HAP-1 (cell line): ENCODE data around the gene LINC00305.
A peak's percentile ranks its signal among the peaks of the same experiment; 100 is the strongest.

Experiments used
- DNase-seq, 2 experiments: peaks; one replicate each; pipeline ENCODE4 v3.0.0-alpha.2; 2016 to 2020; ENCODE audit warnings: low spot score in 2 of 2
- H3K27me3 ChIP-seq: fragments of 250-450 bp; sonication (Bioruptor Pico); 2 replicates; pipeline ENCODE4 v1.5.1; 2020; ENCODE audit warnings: low read depth, mild to moderate bottlenecking, moderate library complexity
- H3K36me3 ChIP-seq: fragments of 250-450 bp; sonication (Bioruptor Pico); replicated peaks from 2 replicates; pipeline ENCODE4 v1.5.1; 2020; ENCODE audit warnings: mild to moderate bottlenecking
- H3K4me1 ChIP-seq: fragments of 250-450 bp; sonication (Bioruptor Pico); 2 replicates; pipeline ENCODE4 v1.5.1; 2020; ENCODE audit warnings: mild to moderate bottlenecking
- H3K4me3 ChIP-seq: fragments of 250-450 bp; sonication (Bioruptor Pico); 2 replicates; pipeline ENCODE4 v1.5.1; 2020; ENCODE audit warnings: mild to moderate bottlenecking, moderate library complexity
- H3K9me3 ChIP-seq: fragments of 250-450 bp; sonication (Bioruptor Pico); 2 replicates; pipeline ENCODE4 v1.5.1; 2020; ENCODE audit warnings: mild to moderate bottlenecking, moderate library complexity
- in situ Hi-C: fragments of 300-500 bp; cut with MboI; formaldehyde crosslinking; loops from 3 replicates; pipeline ENCODE4 v1.14.3; 2020; ENCODE audit warnings: low sequenced_read_pairs, inconsistent platforms, mixed read lengths

Gene LINC00305

GRCh38 chr18:64137914-64138313 lies 11.0 kb downstream of the LINC00305 start:
- in situ Hi-C loops: no loop called here
- H3K27me3 ChIP-seq: no peaks in the 10 kb centered on the region
- H3K4me1 ChIP-seq: peaks cover 17% of the 10 kb centered on the region
- no peak overlapping the region for H3K4me3 ChIP-seq
- DNase-seq: no peak
- H3K36me3 ChIP-seq: no peaks in the 10 kb centered on the region
- H3K9me3 ChIP-seq: no peaks in the 10 kb centered on the region; the same call in 1 of the 2 replicates

- no peaks in the 10 kb centered on the region for H3K27me3 ChIP-seq
- no peak for DNase-seq
These were observed 14.7 kb downstream of the LINC00305 start for GRCh38 chr18:64134044-64134747.

GRCh38 chr18:64132871-64133270 lies 16.0 kb downstream of the LINC00305 start:
- H3K36me3 ChIP-seq: no peaks in the 10 kb centered on the region
- no peaks in the 10 kb centered on the region; the same call in 1 of the 2 replicates for H3K9me3 ChIP-seq
- in situ Hi-C loops: no loop called here
- no peak overlapping the region for H3K4me3 ChIP-seq
- no peaks in the 10 kb centered on the region for H3K27me3 ChIP-seq
- no peak for DNase-seq
- H3K4me1 ChIP-seq: peaks cover 3% of the 10 kb centered on the region

More at GRCh38 chr18:64134044-64134747, 14.7 kb downstream of the LINC00305 start:
- Histone ChIP-seq H3K4me3 (no peak overlapping the region), H3K36me3 (no peaks in the 10 kb centered on the region), H3K4me1 (peaks cover 16% of the 10 kb centered on the region), H3K9me3 (no peaks in the 10 kb centered on the region; the same call in 1 of the 2 replicates)
- in situ Hi-C loops: no loop called here

DNA sequence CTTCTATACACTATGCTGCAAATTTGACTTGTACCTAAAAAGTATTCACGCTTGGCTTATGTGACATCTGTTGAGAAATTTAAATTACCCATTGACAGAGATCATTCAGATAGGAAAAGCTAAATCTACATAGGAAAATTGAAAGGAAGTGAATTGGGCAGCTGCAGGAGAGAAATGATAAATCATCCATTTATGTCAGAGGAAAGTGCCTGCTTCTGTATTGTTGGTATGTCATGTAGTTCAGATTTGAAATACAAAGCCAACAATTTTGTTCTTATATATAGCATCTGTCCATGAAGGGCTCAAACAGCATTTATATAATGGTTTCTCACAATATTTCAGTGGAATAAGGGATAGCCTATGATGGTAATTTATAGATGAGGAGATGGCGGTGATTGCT lies 17.6 kb downstream of the LINC00305 start:
- Histone ChIP-seq H3K27me3 (no peaks in the 10 kb centered on the region), H3K4me3 (no peak overlapping the region), H3K4me1 (peaks cover 3% of the 10 kb centered on the region; the same call in 1 of the 2 replicates), H3K36me3 (no peaks in the 10 kb centered on the region), H3K9me3 (no peaks in the 10 kb centered on the region; the same call in 1 of the 2 replicates)
- no peak for DNase-seq
- in situ Hi-C loops: no loop called here

DNA sequence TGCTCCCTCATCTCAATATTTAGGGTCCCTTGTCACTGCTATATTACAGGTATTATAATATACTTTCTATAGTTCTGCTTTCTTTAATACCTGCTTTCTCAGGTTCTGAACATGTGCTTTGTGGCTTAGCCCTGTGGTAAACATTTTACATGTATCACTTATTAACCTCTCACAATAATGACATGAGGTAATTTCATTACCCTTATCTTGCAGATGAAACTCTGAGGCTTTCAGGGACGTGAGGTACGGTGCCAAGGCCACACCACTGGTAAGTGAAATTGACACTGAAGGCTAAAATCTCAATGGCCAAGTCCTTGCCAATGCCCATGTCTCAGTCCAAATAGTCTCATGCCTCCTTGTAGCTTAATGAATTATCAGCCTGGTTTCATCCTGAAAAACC lies 21.7 kb downstream of the LINC00305 start:
- Histone ChIP-seq H3K4me3 (no peak overlapping the region), H3K27me3 (no peaks in the 10 kb centered on the region), H3K36me3 (no peaks in the 10 kb centered on the region), H3K9me3 (no peaks in the 10 kb centered on the region), H3K4me1 (no peaks in the 10 kb centered on the region)
- in situ Hi-C loops: no loop called here
- no peak for DNase-seq

DNA sequence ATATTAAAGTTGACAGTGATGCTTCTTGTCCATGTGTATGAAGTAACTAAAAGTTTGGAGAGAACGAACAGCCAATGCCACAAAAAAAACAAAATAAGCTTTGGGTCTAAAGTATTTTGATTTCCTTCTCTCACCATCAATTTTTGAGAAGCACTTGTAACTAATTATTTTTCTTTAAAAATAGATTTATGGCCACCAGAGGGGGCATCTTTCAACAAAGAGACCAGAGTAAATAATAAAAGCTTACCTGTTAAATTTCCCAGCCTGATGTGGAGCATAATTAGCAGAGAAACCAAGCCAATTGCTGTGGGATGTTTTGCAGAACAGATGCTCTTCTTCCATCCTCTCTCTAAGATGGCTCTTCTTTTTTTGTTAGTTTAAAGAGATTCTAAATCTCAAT lies 29.0 kb downstream of the LINC00305 start:
- DNase-seq: no peak

DNA sequence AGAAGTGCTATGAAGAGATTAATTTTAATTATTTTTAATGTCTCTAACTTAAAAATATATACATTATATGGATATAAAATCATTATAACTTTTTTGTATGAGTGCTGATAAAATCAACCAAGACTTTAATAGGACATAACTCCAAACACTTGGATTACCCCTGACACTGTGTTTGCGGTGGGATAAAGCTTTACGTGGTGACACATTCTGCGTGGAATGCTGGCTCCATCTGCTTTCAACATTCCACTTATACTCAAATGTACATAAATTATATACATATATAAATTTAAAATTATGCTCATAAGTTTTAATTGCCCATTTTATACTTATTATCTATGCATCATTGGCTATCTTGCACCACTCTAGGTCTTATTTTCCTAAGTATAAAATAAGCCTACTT lies 30.5 kb downstream of the LINC00305 start:
- peaks cover 26% of the 10 kb centered on the region for H3K4me1 ChIP-seq
- in situ Hi-C loops: no loop called here
- no peaks in the 10 kb centered on the region for H3K9me3 ChIP-seq
- DNase-seq: no peak
- no peak overlapping the region for H3K4me3 ChIP-seq
- H3K27me3 ChIP-seq: no peaks in the 10 kb centered on the region
- H3K36me3 ChIP-seq: no peaks in the 10 kb centered on the region

More for the DNA sequence above, 29.0 kb downstream of the LINC00305 start:
- H3K36me3 ChIP-seq: no peaks in the 10 kb centered on the region
- peaks cover 26% of the 10 kb centered on the region for H3K4me1 ChIP-seq
- in situ Hi-C loops: no loop called here
- no peak overlapping the region for H3K4me3 ChIP-seq
- no peaks in the 10 kb centered on the region for H3K27me3 ChIP-seq
- no peaks in the 10 kb centered on the region for H3K9me3 ChIP-seq

DNA sequence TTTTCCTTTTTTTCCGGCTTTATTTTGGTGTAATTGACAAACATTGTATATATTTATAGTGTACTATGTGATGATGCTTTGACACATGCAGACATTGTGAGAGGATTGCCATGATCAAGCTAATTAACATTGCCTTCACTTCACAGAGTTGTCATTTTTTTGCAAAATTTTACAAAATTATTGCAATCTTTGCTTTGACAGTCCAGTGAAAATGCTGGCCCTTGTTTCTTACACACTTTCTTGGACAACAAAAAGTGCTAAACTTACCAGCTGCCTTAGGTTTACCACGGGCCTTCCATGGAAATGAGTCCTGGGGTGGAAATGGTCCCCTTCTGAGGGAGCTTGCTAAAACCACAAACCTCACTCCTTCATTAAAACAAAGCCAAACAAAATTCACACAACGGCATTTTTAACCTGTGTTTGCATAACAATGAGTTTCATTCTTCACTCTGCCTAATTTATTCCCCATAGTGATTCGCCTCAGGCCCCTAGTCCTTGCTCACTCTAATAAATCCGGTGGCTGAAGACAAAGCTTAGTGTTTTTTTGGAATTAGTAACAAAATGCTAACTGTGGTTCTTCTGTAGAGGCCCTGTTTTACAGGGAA lies 32.2 kb downstream of the LINC00305 start:
- no peaks in the 10 kb centered on the region for H3K36me3 ChIP-seq
- peak; percentile 79 to 98 for DNase-seq
- in situ Hi-C loops: no loop called here

GRCh38 chr18:64115881-64116280 lies 33.0 kb downstream of the LINC00305 start:
- Histone ChIP-seq H3K9me3 (no peaks in the 10 kb centered on the region), H3K4me3 (no peak overlapping the region), H3K4me1 (peaks cover 26% of the 10 kb centered on the region), H3K27me3 (no peaks in the 10 kb centered on the region), H3K36me3 (no peaks in the 10 kb centered on the region)
- DNase-seq: peak in 1 of 2 experiments; percentile 76
- in situ Hi-C loops: no loop called here

More for the DNA sequence above, 32.2 kb downstream of the LINC00305 start:
- Histone ChIP-seq H3K4me3 (no peak overlapping the region), H3K27me3 (no peaks in the 10 kb centered on the region), H3K9me3 (no peaks in the 10 kb centered on the region), H3K4me1 (peaks cover 26% of the 10 kb centered on the region)

DNA sequence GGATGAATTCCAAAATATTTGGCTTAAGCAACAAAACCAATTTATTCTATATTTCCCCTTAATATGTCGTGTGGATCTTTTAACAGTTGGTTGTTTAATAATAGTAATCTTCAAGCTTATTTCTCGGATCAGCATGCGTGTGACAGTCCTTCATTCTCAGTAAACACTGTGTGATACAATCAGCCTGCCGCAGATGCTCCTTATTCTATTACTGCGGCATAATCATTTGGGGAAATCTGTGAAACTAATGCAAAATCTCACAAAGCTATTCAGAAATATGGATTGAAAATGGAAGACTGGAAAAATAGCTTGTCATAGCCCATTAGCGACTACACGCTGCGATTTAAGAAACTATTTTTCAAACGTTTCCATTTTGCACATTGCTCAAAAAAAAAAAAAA lies 36.9 kb downstream of the LINC00305 start:
- peaks cover 13% of the 10 kb centered on the region for H3K4me1 ChIP-seq
- H3K36me3 ChIP-seq: no peaks in the 10 kb centered on the region
- in situ Hi-C loops: no loop called here
- no peaks in the 10 kb centered on the region for H3K27me3 ChIP-seq
- H3K9me3 ChIP-seq: no peaks in the 10 kb centered on the region
- H3K4me3 ChIP-seq: no peak overlapping the region
- no peak for DNase-seq

DNA sequence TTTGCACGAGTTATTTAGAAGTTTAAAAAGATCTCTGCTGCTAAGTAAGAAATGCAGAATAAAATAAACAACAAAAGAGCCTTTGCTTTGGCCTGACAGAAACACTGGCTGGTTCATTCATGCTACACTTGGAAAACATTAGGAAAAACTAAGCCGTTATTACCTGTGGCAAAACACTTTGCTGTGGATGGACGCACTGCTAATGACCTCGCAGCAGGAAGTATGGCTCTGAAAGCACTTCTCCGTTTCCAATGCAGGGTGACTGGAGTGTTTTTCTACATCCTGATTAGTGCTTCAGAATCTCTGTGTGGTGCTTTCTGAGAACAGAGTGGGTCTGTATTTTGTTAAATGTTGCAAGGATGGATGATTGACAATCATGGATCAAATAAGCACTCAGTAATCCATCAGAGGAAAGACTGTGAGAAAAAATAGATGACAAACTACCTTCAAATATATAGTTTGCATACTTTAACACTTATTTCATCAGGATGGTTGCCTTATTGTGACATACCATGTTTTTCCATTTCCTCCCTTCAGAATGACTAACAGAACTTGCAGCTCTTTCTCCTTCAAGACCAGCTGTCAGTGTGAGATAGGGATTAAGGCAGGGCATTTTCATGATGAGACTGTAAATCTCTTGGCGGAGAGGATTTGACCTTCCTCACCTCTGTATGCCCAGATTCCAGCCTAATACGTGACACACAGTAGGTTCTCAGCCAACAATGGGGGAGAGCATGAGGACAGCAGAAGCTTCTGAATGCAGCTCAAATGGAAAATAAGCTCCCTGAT lies 38.0 kb downstream of the LINC00305 start:
- H3K27me3 ChIP-seq: no peaks in the 10 kb centered on the region
- in situ Hi-C loops: no loop called here
- no peak overlapping the region for H3K4me3 ChIP-seq
- H3K9me3 ChIP-seq: no peaks in the 10 kb centered on the region
- H3K4me1 ChIP-seq: peaks cover 5% of the 10 kb centered on the region
- DNase-seq: no peak
- no peaks in the 10 kb centered on the region for H3K36me3 ChIP-seq

- peaks cover 3% of the 10 kb centered on the region; the same call in 1 of the 2 replicates for H3K4me1 ChIP-seq
- H3K9me3 ChIP-seq: no peaks in the 10 kb centered on the region
- H3K36me3 ChIP-seq: no peaks in the 10 kb centered on the region
- H3K27me3 ChIP-seq: no peaks in the 10 kb centered on the region
- H3K4me3 ChIP-seq: no peak overlapping the region
- in situ Hi-C loops: no loop called here
- DNase-seq: no peak
These were observed 44.9 kb downstream of the LINC00305 start for GRCh38 chr18:64103986-64104385.

DNA sequence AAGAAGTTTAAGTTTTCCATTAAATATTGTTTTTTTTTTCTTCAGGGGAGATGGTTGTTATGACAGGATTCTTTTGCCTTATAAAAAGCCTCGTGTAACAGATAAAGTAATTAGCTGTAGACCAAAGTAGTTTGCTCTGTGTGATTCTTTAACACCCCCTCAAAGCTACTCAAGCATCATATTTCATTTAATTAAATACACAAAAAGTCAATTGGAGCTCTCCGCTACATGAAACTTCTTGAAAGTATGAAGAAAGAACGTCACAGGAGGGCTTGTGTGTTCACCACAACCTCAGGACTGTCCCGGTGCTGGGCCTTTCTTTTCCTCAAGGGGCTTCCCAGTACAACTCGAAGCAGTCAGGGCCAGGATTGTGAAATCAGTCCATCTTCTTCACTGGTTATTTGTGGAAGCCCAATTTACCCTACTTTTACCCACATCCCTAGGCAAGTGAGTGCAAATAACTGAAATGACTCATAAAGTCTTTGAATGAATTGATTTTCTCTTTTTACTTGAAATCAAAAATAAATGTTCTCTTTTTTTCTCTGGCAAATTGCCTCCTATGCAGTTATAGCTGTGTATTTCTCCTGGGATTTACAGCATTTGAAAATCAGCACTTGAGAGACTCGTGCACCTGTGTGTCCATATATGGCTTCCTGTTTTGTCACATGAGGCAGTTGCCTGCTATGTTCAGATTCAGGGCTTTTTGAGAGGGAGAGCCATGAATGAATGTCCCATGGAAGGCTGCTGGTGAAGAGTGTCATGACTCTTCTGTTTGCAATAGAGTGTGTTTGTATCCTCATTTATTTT lies 48.6 kb downstream of the LINC00305 start:
- peaks cover 3% of the 10 kb centered on the region; the same call in 1 of the 2 replicates for H3K4me1 ChIP-seq
- H3K36me3 ChIP-seq: no peaks in the 10 kb centered on the region
- no peaks in the 10 kb centered on the region for H3K27me3 ChIP-seq
- H3K4me3 ChIP-seq: no peak overlapping the region
- in situ Hi-C loops: no loop called here
- no peaks in the 10 kb centered on the region for H3K9me3 ChIP-seq
- DNase-seq: no peak
